Left ventricle myocardium inferior (tissue), 1 donor: ENCODE measurements around the gene PKD2. TPM values are rescaled to one million over a fixed set of nuclear protein-coding genes. Genes with fewer than 3 reads are reported as not detected.
A peak's percentile ranks its signal among the peaks of the same experiment; 100 is the strongest.

Source experiments
- DNase-seq: peaks from one replicate; pipeline ENCODE4 v3.0.0-alpha.2; 2020
- H3K27ac ChIP-seq: fragments of 200-600 bp; replicated peaks from 2 replicates; pipeline ENCODE4 v1.8.0; 2021
- H3K27me3 ChIP-seq: fragments of 200-600 bp; 2 replicates; pipeline ENCODE4 v1.8.0; 2021; ENCODE audit warnings: low read depth
- H3K36me3 ChIP-seq: fragments of 200-600 bp; 2 replicates; pipeline ENCODE4 v1.8.0; 2021
- H3K4me1 ChIP-seq: fragments of 200-600 bp; 2 replicates; pipeline ENCODE4 v1.8.0; 2021
- H3K4me3 ChIP-seq: fragments of 200-600 bp; 2 replicates; pipeline ENCODE4 v1.8.0; 2021; ENCODE audit warnings: mild to moderate bottlenecking, moderate library complexity
- H3K9me3 ChIP-seq: fragments of 200-600 bp; replicated peaks from 2 replicates; pipeline ENCODE4 v1.8.0; 2021
- intact Hi-C: fragments of 100-400 bp; cut with micrococcal nuclease; formaldehyde crosslinking; loops from one replicate; pipeline ENCODE4 v1.11.0; 2022
- total RNA-seq: library from RNA; stranded (reverse); fragmentation: NEBNext Ultra II Directional; extraction: Animal tissue kit (Norgen Biotek cat#: 25700); gene quantifications from one replicate; pipeline ENCODE4 v1.2.1, GENCODE V29; 2021
- TF ChIP-seq, protein P1 (sequence below): fragments of 200-600 bp; IDR thresholded peaks from 2 replicates; pipeline ENCODE4 v1.8.0; 2021; ENCODE audit warnings: antibody characterized with exemption, mild to moderate bottlenecking, borderline replicate concordance
- donor health status: DM: no; HTN: yes; CAD: no; lungs with severe emphysema.

Gene PKD2
- total RNA-seq, 1 donor from 2014 or later: 11.7 TPM

DNA sequence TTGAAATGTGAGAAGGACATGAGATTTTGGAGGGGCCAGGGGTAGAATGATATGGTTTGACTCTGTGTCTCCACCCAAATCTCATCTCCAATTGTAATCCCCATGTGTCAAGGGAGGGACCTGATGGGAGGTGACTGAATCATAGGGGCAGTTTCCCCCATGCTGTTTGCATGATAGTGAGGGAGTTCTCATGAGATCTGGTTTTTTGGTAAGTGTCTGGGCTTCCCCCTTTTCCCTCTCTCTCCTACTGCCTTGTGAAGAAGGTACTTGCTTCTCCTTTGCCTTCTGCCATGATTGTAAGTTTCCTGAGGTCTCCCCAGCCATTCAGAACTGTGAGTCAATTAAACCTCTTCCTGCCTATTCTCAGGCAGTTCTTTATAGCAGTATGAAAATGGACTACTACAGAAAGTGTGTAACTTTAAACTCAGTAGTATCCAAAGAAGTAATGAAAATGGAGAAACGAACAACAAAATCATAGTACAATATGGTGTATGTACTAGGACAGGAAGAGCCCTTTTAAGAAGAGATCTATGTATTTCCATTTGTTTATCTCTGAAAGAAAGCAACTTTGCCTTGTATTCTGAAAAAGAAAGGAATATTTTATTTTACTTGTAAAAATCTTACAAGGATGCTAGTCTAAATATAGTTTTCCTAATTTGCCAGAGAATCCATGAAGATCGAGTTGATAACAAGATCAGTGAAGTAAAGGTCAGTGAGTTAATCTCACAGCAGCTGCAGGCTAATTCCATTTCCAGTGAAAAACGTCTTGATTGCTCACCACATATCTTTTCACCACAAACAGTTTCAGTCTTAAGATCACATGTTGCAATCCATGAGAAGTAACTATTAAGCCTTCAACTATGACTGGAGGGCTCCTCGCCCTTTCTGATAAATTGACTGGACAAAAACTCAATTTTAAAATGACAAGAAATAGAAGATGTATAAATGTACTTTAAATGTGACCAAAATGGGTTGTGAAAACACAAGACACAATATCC lies 20.5 kb downstream of the PKD2 start:
- Histone ChIP-seq H3K27ac (peak overlapping the region; percentile 21), H3K27me3 (no peaks in the 10 kb centered on the region), H3K36me3 (peaks cover 32% of the 10 kb centered on the region), H3K4me3 (no peak overlapping the region), H3K9me3 (peaks cover 14% of the 10 kb centered on the region), H3K4me1 (peaks cover 11% of the 10 kb centered on the region)
- TF ChIP-seq, protein P1, sequence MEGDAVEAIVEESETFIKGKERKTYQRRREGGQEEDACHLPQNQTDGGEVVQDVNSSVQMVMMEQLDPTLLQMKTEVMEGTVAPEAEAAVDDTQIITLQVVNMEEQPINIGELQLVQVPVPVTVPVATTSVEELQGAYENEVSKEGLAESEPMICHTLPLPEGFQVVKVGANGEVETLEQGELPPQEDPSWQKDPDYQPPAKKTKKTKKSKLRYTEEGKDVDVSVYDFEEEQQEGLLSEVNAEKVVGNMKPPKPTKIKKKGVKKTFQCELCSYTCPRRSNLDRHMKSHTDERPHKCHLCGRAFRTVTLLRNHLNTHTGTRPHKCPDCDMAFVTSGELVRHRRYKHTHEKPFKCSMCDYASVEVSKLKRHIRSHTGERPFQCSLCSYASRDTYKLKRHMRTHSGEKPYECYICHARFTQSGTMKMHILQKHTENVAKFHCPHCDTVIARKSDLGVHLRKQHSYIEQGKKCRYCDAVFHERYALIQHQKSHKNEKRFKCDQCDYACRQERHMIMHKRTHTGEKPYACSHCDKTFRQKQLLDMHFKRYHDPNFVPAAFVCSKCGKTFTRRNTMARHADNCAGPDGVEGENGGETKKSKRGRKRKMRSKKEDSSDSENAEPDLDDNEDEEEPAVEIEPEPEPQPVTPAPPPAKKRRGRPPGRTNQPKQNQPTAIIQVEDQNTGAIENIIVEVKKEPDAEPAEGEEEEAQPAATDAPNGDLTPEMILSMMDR: no peak
- intact Hi-C loops: no loop called here
- DNase-seq: no peak

DNA sequence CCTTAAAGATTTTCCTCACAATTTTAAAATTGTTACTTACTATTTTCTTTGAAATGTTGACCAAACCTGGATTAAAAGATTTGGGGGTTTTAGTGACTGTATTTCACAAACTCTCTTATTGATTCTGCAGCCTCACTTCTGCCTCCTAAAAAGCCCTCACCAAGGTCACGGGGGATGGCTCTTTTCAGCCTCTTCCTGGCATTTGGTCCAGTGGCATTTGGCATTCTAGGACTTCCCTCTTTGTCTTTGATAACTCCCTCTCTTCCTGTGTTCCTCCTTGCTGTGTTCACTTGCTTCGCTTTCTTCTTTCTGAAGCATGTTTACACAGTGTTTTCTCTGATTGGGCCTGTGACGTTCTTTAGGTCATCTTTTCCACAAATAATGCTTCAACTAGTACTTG lies 21.5 kb downstream of the PKD2 start:
- H3K36me3 ChIP-seq: peaks cover 32% of the 10 kb centered on the region
- intact Hi-C loops: no loop called here
- H3K4me3 ChIP-seq: no peak overlapping the region
- H3K27me3 ChIP-seq: no peaks in the 10 kb centered on the region
- H3K27ac ChIP-seq: no peak overlapping the region
- DNase-seq: no peak
- peaks cover 11% of the 10 kb centered on the region for H3K4me1 ChIP-seq
- H3K9me3 ChIP-seq: peaks cover 14% of the 10 kb centered on the region
- TF ChIP-seq, protein P1: no peak

DNA sequence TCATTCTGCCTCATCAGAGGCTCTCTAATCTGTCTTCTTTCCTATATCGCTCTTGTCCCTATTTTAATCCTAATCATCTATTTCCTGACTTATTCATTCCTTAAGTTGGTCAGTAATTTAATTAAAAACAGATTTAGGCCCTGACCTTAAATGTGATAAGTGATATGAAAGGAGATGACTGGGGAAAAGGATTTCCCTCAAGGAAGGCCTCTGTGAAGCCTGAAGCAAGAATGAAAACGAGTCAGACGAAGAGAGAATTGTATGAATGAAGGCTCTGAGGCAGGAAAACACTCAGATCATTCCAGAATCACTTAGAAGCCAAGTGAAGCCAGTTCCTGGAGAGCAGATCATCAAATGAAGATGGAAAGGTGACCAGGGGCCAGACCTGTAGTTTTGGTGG lies 22.1 kb downstream of the PKD2 start:
- H3K36me3 ChIP-seq: peaks cover 32% of the 10 kb centered on the region
- no peaks in the 10 kb centered on the region for H3K27me3 ChIP-seq
- H3K4me3 ChIP-seq: no peak overlapping the region
- intact Hi-C loops: no loop called here
- peaks cover 14% of the 10 kb centered on the region for H3K9me3 ChIP-seq
- DNase-seq: no peak
- H3K4me1 ChIP-seq: peaks cover 11% of the 10 kb centered on the region
- TF ChIP-seq, protein P1: no peak
- H3K27ac ChIP-seq: no peak overlapping the region

DNA sequence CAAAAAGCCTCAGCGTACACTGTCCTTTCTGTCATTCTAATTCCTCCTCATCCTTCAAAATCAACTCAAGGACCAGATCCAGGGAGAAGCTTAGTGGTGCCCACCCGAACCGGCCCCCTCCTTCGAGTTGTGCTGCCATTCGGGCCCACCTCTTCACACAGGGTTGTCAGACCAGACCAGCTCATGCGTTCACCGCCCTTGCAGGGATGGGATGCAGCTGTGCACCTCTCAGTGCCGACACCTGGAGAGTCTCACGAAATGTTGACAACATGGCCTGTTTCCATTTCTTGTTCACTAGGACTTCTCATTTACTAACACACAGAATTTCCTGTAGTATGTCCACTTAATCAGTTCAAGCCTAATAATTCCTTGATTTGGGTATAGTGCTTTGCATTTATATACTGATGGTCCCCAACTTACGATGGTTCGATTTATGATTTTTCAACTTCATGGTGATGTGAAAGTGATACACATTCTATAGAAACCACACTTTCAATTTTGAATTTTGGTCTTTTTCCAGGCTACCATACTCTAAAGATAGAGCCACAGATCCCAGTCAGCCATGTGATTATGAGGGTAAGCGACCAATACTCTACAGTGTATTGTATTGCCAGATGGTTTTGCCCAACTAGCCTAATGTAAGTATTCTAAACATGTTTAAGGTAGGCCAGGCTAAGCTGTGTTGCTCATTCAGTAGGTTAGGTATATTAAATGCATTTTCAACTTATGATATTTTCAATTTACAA lies 23.3 kb downstream of the PKD2 start:
- DNase-seq: no peak
- Histone ChIP-seq H3K27me3 (no peaks in the 10 kb centered on the region), H3K36me3 (peaks cover 27% of the 10 kb centered on the region), H3K4me1 (peaks cover 11% of the 10 kb centered on the region), H3K27ac (no peak overlapping the region), H3K4me3 (no peak overlapping the region), H3K9me3 (peaks cover 8% of the 10 kb centered on the region)
- intact Hi-C loops: no loop called here
- TF ChIP-seq, protein P1: no peak

DNA sequence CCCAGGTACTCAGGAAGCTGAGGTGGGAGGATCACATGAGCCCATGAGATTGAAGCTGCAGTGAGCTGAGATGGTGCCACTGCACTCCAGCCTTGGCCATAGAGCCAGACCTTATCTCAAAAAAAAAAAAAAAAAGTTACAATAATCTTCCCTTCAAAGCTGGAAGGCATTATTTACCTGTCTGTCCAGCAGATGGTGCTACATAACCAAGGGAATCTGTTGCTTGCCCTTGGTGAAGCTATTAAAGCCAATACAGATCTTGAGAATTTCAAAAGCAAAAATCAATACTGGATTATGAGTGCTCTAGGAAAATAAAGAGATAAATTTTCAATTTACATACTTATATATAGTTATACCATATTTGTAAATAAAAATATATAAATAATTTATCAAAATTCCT lies 25.9 kb downstream of the PKD2 start:
- peaks cover 4% of the 10 kb centered on the region for H3K4me1 ChIP-seq
- intact Hi-C loops: loop anchor here (2.0 kb wide), 1 partner anchor 179 kb away; no protein-coding TSS in a partner anchor
- no peak overlapping the region for H3K27ac ChIP-seq
- TF ChIP-seq, protein P1: peak; percentile 76
- H3K36me3 ChIP-seq: peaks cover 37% of the 10 kb centered on the region
- H3K9me3 ChIP-seq: no peaks in the 10 kb centered on the region
- H3K4me3 ChIP-seq: no peak overlapping the region
- no peak for DNase-seq
- H3K27me3 ChIP-seq: no peaks in the 10 kb centered on the region
